ENCODE data around the gene HYAL1. TPM values are rescaled to one million over a fixed set of nuclear protein-coding genes. Genes with fewer than 3 reads are reported as not detected.
A peak's percentile ranks its signal among the peaks of the same experiment; 100 is the strongest.

The HYAL1 gene
- total RNA-seq, 2 donors from 2014 or later, result 9.0 to 15.2 TPM

- TF ChIP-seq, protein P1, sequence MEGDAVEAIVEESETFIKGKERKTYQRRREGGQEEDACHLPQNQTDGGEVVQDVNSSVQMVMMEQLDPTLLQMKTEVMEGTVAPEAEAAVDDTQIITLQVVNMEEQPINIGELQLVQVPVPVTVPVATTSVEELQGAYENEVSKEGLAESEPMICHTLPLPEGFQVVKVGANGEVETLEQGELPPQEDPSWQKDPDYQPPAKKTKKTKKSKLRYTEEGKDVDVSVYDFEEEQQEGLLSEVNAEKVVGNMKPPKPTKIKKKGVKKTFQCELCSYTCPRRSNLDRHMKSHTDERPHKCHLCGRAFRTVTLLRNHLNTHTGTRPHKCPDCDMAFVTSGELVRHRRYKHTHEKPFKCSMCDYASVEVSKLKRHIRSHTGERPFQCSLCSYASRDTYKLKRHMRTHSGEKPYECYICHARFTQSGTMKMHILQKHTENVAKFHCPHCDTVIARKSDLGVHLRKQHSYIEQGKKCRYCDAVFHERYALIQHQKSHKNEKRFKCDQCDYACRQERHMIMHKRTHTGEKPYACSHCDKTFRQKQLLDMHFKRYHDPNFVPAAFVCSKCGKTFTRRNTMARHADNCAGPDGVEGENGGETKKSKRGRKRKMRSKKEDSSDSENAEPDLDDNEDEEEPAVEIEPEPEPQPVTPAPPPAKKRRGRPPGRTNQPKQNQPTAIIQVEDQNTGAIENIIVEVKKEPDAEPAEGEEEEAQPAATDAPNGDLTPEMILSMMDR (IDR thresholded peaks at IDR 0.05), result no peak
- intact Hi-C loops (cut with DNase I), result no loop called here
Observed at GRCh38 chr3:50299929-50300680, 3.3 kb downstream of the HYAL1 start.

GRCh38 chr3:50299638-50299928 is 3.8 kb downstream of the HYAL1 start:
- Histone ChIP-seq H3K36me3 (no peaks in the 10 kb centered on the region), H3K9ac (ENCODE audit: low read depth in 2 of 2, low read length in 2 of 2) (peak overlapping the region; percentile 5 to 89), H3K27me3 (no peaks in the 10 kb centered on the region), H3K9me3 (no peaks in the 10 kb centered on the region), H3K4me3 (peak overlapping the region; percentile 47), H3K4me1 (peaks cover 15% of the 10 kb centered on the region), H3K27ac (peak overlapping the region; percentile 91)
- TF ChIP-seq, protein P1 (IDR thresholded peaks at IDR 0.05), result no peak
- no peak for DNase-seq
- intact Hi-C loops (cut with DNase I), result no loop called here

More at GRCh38 chr3:50299929-50300680, 3.3 kb downstream of the HYAL1 start:
- H3K9ac ChIP-seq (ENCODE audit: low read depth in 2 of 2, low read length in 2 of 2), result peak overlapping the region; percentile 28 to 89
- H3K27ac ChIP-seq, result peak overlapping the region; percentile 91
- H3K4me1 ChIP-seq, result peaks cover 15% of the 10 kb centered on the region
- peak overlapping the region; percentile 47 for H3K4me3 ChIP-seq
- peak; percentile 36 for DNase-seq
- H3K27me3 ChIP-seq, result no peaks in the 10 kb centered on the region
- H3K9me3 ChIP-seq, result no peaks in the 10 kb centered on the region
- no peaks in the 10 kb centered on the region for H3K36me3 ChIP-seq

GRCh38 chr3:50298836-50299637 is 4.3 kb downstream of the HYAL1 start, which contains the start of the genes HYAL3 and NAA80:
HYAL3 (minus strand) TSS chr3:50299405; CDS start chr3:50295602, 3,803 bp downstream.
NAA80 (minus strand) TSS chr3:50299405; CDS start chr3:50297463, 1,942 bp downstream.
- Histone ChIP-seq H3K9ac (ENCODE audit: low read depth in 2 of 2, low read length in 2 of 2) (peak within 1 kb of the TSS; percentile 91 to 97), H3K27ac (peak within 1 kb of the TSS; percentile 91), H3K9me3 (no peaks in the 10 kb centered on the region), H3K27me3 (no peaks in the 10 kb centered on the region), H3K4me3 (peak within 1 kb of the TSS; percentile 47), H3K4me1 (peaks cover 15% of the 10 kb centered on the region), H3K36me3 (no peaks in the 10 kb centered on the region)
- TF ChIP-seq, protein P1 (IDR thresholded peaks at IDR 0.05), result peak; percentile 25
- intact Hi-C loops (cut with DNase I), result no loop called here
- peak; percentile 100 for DNase-seq

GRCh38 chr3:50297896-50298725 is 5.3 kb downstream of the HYAL1 start:
- Histone ChIP-seq H3K9ac (ENCODE audit: low read depth in 2 of 2, low read length in 2 of 2) (peak overlapping the region; percentile 91 to 97), H3K27me3 (no peaks in the 10 kb centered on the region), H3K9me3 (no peaks in the 10 kb centered on the region), H3K4me3 (peak overlapping the region; percentile 47), H3K27ac (peak overlapping the region; percentile 88), H3K4me1 (peaks cover 15% of the 10 kb centered on the region), H3K36me3 (no peaks in the 10 kb centered on the region)
- peak; percentile 37 for DNase-seq
- TF ChIP-seq, protein P1 (IDR thresholded peaks at IDR 0.05), result no peak
- intact Hi-C loops (cut with DNase I), result no loop called here

DNA sequence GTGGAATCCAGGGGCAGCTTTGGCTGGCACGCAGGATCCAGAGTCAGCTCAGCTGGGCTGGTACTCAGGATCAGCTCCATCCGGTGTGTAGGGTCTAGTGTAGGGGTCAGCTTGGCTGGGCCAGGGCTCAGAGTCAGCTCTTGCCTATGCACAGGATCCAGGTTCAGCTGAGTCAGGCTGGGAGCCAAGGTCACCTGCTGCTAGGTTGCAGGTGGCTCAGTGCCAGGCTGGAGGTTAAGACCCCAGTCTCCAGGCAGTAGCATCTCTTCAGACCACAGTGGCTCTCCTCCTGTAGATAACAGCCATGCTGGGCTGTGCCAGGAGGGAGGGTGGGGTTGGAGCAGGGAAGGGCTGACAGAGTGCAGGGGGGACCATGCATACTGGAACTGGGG is 6.0 kb downstream of the HYAL1 start:
- TF ChIP-seq, protein P1 (IDR thresholded peaks at IDR 0.05), result no peak
- Histone ChIP-seq H3K27ac (no peak overlapping the region), H3K36me3 (no peaks in the 10 kb centered on the region), H3K4me3 (no peak overlapping the region), H3K27me3 (no peaks in the 10 kb centered on the region), H3K9me3 (no peaks in the 10 kb centered on the region), H3K4me1 (peaks cover 15% of the 10 kb centered on the region), H3K9ac (ENCODE audit: low read depth in 2 of 2, low read length in 2 of 2) (no peak overlapping the region)
- intact Hi-C loops (cut with DNase I), result no loop called here
- DNase-seq, result no peak
